ENCODE measurements around the gene CMIP.

DNA sequence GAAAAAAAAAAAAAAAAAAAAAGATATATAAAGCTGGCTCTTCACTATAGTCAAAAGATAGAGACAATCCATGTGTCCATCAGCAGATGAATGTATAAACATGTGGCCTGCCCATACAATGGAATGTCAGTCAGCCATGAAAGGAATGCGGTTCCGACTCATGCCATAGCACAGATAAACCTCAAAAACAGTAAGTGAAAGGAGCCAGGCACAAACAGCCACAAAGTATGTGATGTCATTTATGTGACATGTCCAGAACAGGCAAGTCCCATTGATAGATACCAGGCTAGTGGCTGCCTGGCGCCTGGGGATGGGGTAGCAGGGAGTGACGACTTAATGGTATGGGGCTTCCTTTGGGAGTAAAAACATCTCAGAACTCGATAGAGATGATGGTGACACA is 155.7 kb downstream of the CMIP start:
- TF ChIP-seq YY1 (IDR thresholded peaks at IDR 0.05; ENCODE audit: insufficient read depth, insufficient read length): no peak
- no peak for TF ChIP-seq SUZ12 (IDR thresholded peaks at IDR 0.05; ENCODE audit: extremely low read depth, insufficient read depth, insufficient read length)

All from NT2/D1 (cell line).